WTC11 (cell line): ENCODE results near the gene PCDHA1. TPM values are rescaled to one million over a fixed set of nuclear protein-coding genes. Genes with fewer than 3 reads are reported as not detected.

Experiments used
- ATAC-seq: fragments of 200-7000 bp; cut with Tn5 transposase; 2 replicates; pipeline ENCODE4 v1.10.0; 2021; ENCODE audit warnings: mild to moderate bottlenecking, moderate library complexity
- CTCF ChIA-PET: fragments of 300-600 bp; sonication (Branson Sonifier 250); formaldehyde crosslinking; loops from one replicate; lab custom pipeline; 2021; ENCODE audit warnings: antibody characterized with exemption; lab: Charles Lee
- POLR2A ChIA-PET: fragments of 350-600 bp; sonication (Branson Sonifier 250); formaldehyde crosslinking; loops from one replicate; lab custom pipeline; 2021; ENCODE audit warnings: antibody characterized with exemption; lab: Charles Lee
- DNase-seq: peaks from one replicate; pipeline ENCODE4 v3.0.0; 2021; ENCODE audit warnings: low spot score
- H3K27ac Mint-ChIP-seq: 2 replicates; pipeline ENCODE4 v1.8.0; 2021; ENCODE audit warnings: mixed read lengths
- H3K27me3 Mint-ChIP-seq: 2 replicates; pipeline ENCODE4 v1.8.0; 2021; ENCODE audit warnings: low read depth, mild to moderate bottlenecking, moderate library complexity, mixed read lengths
- H3K36me3 Mint-ChIP-seq: 2 replicates; pipeline ENCODE4 v1.8.0; 2021; ENCODE audit warnings: mixed read lengths
- H3K4me1 Mint-ChIP-seq: 2 replicates; pipeline ENCODE4 v1.8.0; 2022; ENCODE audit warnings: mixed read lengths
- H3K4me3 Mint-ChIP-seq: 2 replicates; pipeline ENCODE4 v1.8.0; 2021; ENCODE audit warnings: mild to moderate bottlenecking, moderate library complexity, mixed read lengths
- H3K9me3 Mint-ChIP-seq: 2 replicates; pipeline ENCODE4 v1.8.0; 2021; ENCODE audit warnings: mixed read lengths
- CREB1 ChIP-seq: sonication (generic); formaldehyde crosslinking; IDR thresholded peaks from 2 replicates; pipeline ENCODE4 v1.8.0; 2023; ENCODE audit warnings: mild to moderate bottlenecking, missing genetic modification reagents
- ZNF416 ChIP-seq: fragments of 250-450 bp; sonication (Bioruptor Pico); IDR thresholded peaks from 2 replicates; pipeline ENCODE4 v1.9.0; 2021; ENCODE audit warnings: mild to moderate bottlenecking, inconsistent platforms
- ZNF425 ChIP-seq: fragments of 250-450 bp; sonication (Bioruptor Pico); conservative IDR thresholded peaks from 2 replicates; pipeline ENCODE4 v1.9.0; 2021; ENCODE audit warnings: mild to moderate bottlenecking
- ZSCAN18 ChIP-seq: fragments of 250-450 bp; sonication (Bioruptor Pico); IDR thresholded peaks from 2 replicates; pipeline ENCODE4 v2.1.2; 2022; ENCODE audit warnings: mild to moderate bottlenecking, moderate library complexity
- total RNA-seq: library from RNA; stranded (reverse); gene quantifications from 3 replicates; pipeline ENCODE4 v1.2.3, GENCODE V29; 2021
- TF ChIP-seq, protein P1 (sequence below): fragments of 200-600 bp; IDR thresholded peaks from 2 replicates; pipeline ENCODE4 v1.8.0; 2022; ENCODE audit warnings: antibody characterized with exemption
- TF ChIP-seq, protein P2 (sequence below): sonication (generic); formaldehyde crosslinking; IDR thresholded peaks from 2 replicates; pipeline ENCODE4 v1.8.1; 2023; ENCODE audit warnings: mild to moderate bottlenecking, missing genetic modification reagents
- TF ChIP-seq, protein P3 (sequence below): sonication (generic); formaldehyde crosslinking; IDR thresholded peaks from 2 replicates; pipeline ENCODE4 v1.8.0; 2022; ENCODE audit warnings: mild to moderate bottlenecking, missing genetic modification reagents
- TF ChIP-seq, protein P4 (sequence below): fragments of 250-450 bp; sonication (Bioruptor Pico); IDR thresholded peaks from 2 replicates; pipeline ENCODE4 v1.9.0; 2021; ENCODE audit warnings: mild to moderate bottlenecking, borderline replicate concordance

PCDHA1 gene
- total RNA-seq, 1 experiment from 2014 or later = 2.4 TPM

DNA sequence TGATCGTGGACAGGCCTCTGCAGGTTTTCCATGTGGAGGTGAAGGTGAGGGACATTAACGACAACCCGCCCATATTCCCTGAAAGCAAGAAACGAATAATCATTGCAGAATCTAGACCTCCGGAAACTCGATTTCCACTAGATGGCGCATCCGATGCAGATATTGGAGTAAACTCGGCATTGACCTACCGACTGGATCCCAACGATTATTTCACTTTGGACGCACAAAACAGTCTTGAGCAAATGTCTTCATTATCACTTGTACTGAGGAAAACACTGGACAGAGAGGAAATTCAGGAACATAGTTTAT, 96.6 kb downstream of the PCDHA1 start:
- H3K4me3 Mint-ChIP-seq = peak overlapping the region; percentile 83
- DNase-seq = peak; percentile 69
- H3K27me3 Mint-ChIP-seq = no peaks in the 10 kb centered on the region
- POLR2A ChIA-PET = interaction anchor here (0.8 to 1.3 kb wide), 2 partner anchors 122 to 157 kb away, joined by 3 to 5 read pairs; no protein-coding TSS in a partner anchor
- TF ChIP-seq, protein P1, sequence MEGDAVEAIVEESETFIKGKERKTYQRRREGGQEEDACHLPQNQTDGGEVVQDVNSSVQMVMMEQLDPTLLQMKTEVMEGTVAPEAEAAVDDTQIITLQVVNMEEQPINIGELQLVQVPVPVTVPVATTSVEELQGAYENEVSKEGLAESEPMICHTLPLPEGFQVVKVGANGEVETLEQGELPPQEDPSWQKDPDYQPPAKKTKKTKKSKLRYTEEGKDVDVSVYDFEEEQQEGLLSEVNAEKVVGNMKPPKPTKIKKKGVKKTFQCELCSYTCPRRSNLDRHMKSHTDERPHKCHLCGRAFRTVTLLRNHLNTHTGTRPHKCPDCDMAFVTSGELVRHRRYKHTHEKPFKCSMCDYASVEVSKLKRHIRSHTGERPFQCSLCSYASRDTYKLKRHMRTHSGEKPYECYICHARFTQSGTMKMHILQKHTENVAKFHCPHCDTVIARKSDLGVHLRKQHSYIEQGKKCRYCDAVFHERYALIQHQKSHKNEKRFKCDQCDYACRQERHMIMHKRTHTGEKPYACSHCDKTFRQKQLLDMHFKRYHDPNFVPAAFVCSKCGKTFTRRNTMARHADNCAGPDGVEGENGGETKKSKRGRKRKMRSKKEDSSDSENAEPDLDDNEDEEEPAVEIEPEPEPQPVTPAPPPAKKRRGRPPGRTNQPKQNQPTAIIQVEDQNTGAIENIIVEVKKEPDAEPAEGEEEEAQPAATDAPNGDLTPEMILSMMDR = peak; percentile 21; the same call in 1 of the 2 replicates
- TF ChIP-seq, protein P2, sequence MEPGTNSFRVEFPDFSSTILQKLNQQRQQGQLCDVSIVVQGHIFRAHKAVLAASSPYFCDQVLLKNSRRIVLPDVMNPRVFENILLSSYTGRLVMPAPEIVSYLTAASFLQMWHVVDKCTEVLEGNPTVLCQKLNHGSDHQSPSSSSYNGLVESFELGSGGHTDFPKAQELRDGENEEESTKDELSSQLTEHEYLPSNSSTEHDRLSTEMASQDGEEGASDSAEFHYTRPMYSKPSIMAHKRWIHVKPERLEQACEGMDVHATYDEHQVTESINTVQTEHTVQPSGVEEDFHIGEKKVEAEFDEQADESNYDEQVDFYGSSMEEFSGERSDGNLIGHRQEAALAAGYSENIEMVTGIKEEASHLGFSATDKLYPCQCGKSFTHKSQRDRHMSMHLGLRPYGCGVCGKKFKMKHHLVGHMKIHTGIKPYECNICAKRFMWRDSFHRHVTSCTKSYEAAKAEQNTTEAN (CRISPR knock-in tag) = no peak
- TF ChIP-seq, all 79 proteins: peak for 1
- CTCF ChIA-PET = interaction anchor here (0.7 to 7.5 kb wide), 18 partner anchors 10 to 300 kb away, joined by 3 to 77 read pairs (median 4); partner anchors contain the start of genes PCDHA10, PCDHA11, PCDHA4 and PCDHAC1
- Mint-ChIP-seq H3K9me3 (no peaks in the 10 kb centered on the region), H3K27ac (peak overlapping the region; percentile 58; the same call in 1 of the 2 replicates), H3K4me1 (peaks cover 16% of the 10 kb centered on the region; the same call in 1 of the 2 replicates), H3K36me3 (no peaks in the 10 kb centered on the region; the same call in 1 of the 2 replicates)
- ATAC-seq = peak; percentile 70

GRCh38 chr5:140883373-140883772, 97.4 kb downstream of the PCDHA1 start:
- no peaks in the 10 kb centered on the region; the same call in 1 of the 2 replicates for H3K36me3 Mint-ChIP-seq
- no peaks in the 10 kb centered on the region for H3K27me3 Mint-ChIP-seq
- no peak overlapping the region for H3K4me3 Mint-ChIP-seq
- CTCF ChIA-PET = interaction anchor here (1.2 to 7.5 kb wide), 11 partner anchors 9 to 166 kb away, joined by 3 to 77 read pairs (median 6); partner anchors contain the start of genes PCDHA10, PCDHA11, PCDHA4 and PCDHAC1
- no peak overlapping the region for H3K27ac Mint-ChIP-seq
- no peaks in the 10 kb centered on the region for H3K9me3 Mint-ChIP-seq
- TF ChIP-seq, protein P3, sequence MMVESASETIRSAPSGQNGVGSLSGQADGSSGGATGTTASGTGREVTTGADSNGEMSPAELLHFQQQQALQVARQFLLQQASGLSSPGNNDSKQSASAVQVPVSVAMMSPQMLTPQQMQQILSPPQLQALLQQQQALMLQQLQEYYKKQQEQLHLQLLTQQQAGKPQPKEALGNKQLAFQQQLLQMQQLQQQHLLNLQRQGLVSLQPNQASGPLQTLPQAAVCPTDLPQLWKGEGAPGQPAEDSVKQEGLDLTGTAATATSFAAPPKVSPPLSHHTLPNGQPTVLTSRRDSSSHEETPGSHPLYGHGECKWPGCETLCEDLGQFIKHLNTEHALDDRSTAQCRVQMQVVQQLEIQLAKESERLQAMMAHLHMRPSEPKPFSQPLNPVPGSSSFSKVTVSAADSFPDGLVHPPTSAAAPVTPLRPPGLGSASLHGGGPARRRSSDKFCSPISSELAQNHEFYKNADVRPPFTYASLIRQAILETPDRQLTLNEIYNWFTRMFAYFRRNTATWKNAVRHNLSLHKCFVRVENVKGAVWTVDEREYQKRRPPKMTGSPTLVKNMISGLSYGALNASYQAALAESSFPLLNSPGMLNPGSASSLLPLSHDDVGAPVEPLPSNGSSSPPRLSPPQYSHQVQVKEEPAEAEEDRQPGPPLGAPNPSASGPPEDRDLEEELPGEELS = no peak
- TF ChIP-seq ZNF416 = no peak
- TF ChIP-seq CREB1 (CRISPR knock-in tag) = no peak
- no peak for TF ChIP-seq ZSCAN18
- no peak for TF ChIP-seq ZNF425 (CRISPR knock-in tag)
- TF ChIP-seq, protein P2 (CRISPR knock-in tag) = no peak
- TF ChIP-seq, protein P4, sequence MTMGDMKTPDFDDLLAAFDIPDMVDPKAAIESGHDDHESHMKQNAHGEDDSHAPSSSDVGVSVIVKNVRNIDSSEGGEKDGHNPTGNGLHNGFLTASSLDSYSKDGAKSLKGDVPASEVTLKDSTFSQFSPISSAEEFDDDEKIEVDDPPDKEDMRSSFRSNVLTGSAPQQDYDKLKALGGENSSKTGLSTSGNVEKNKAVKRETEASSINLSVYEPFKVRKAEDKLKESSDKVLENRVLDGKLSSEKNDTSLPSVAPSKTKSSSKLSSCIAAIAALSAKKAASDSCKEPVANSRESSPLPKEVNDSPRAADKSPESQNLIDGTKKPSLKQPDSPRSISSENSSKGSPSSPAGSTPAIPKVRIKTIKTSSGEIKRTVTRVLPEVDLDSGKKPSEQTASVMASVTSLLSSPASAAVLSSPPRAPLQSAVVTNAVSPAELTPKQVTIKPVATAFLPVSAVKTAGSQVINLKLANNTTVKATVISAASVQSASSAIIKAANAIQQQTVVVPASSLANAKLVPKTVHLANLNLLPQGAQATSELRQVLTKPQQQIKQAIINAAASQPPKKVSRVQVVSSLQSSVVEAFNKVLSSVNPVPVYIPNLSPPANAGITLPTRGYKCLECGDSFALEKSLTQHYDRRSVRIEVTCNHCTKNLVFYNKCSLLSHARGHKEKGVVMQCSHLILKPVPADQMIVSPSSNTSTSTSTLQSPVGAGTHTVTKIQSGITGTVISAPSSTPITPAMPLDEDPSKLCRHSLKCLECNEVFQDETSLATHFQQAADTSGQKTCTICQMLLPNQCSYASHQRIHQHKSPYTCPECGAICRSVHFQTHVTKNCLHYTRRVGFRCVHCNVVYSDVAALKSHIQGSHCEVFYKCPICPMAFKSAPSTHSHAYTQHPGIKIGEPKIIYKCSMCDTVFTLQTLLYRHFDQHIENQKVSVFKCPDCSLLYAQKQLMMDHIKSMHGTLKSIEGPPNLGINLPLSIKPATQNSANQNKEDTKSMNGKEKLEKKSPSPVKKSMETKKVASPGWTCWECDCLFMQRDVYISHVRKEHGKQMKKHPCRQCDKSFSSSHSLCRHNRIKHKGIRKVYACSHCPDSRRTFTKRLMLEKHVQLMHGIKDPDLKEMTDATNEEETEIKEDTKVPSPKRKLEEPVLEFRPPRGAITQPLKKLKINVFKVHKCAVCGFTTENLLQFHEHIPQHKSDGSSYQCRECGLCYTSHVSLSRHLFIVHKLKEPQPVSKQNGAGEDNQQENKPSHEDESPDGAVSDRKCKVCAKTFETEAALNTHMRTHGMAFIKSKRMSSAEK = no peak
- ATAC-seq (no peak), DNase-seq (no peak)
- POLR2A ChIA-PET = no interaction called here
- peaks cover 16% of the 10 kb centered on the region; the same call in 1 of the 2 replicates for H3K4me1 Mint-ChIP-seq
